ENCODE measurements around the gene ADD2. TPM values are rescaled to one million over a fixed set of nuclear protein-coding genes. Genes with fewer than 3 reads are reported as not detected.

ADD2 gene
- total and polyA plus RNA-seq, 5 donors: 0.40 to 1.3 (median 0.45) TPM

DNA sequence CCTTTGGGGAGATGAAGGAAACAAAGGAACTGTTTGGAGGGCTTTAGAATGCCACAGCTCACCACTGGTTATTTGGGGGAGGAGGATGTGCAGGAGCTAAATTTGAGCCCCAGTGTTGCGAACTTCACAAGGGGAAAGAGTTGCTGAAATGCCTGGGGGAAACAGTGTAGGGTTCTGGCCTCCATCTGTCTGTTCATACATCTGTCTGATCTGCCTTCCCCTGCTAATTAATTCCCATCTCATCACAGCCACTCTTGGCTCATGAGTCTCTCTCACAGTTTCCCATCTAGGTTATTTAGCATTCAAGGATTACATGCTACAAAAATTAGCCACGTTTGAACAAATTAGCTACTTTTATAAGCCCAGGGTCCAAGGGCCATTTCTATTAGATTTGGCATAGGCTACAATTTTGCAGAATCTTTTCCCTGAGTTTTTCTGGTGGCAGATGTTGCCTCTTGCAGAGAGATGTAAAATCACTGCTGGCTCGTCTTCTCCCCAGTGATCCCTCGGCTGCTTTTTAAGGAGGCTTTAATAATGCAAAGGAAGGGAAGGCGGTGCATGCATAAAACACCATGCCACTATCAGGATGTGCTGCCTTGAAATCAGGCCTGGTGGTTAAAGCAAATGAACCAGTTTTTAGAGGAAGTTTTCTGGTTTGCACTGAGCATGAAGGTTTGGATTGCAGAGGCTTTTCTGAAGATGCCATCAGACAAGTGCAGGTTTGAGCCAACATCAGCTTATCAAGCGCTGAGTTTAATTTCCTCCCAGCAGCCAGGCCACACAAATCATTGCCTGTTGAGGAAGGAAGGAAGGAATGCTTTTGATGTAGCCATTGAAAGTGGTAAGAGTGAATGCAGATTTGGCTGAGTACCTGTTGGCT, 35.0 kb downstream of the ADD2 start:
- H3K9me3 ChIP-seq (ENCODE audit: control insufficient read depth, low read length): no peaks in the 10 kb centered on the region
- H3K27ac ChIP-seq (ENCODE audit: low read length): no peak overlapping the region
- intact Hi-C loops (cut with DNase I): no loop called here
- no peak overlapping the region for H3K4me3 ChIP-seq (ENCODE audit: low read length)
- H3K4me1 ChIP-seq (ENCODE audit: control insufficient read depth, insufficient read depth, low read length): no peaks in the 10 kb centered on the region
- ATAC-seq (no peak), DNase-seq (no peak)
- H3K27me3 ChIP-seq (ENCODE audit: control insufficient read depth, insufficient read depth): no peaks in the 10 kb centered on the region
- WGBS: 64% methylated on average over 6 of the region's 6 CpGs

DNA sequence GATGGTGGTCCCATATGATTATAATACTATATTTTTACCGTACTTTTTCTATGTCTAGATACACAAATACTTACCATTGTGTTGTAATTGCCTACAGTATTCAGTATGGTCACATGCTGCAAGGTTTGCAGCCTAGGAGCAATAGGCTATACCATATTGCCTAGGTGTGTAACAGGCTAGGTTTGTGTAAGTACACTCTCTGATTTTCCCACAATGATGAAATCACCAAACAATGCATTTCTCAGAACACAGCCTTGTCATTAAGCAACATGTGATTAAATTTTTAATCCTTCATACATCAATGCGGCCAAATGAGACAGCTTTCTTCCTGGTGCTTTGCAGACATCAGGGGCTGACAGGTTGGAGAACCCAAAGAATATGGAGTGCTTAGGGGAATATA, 37.3 kb downstream of the ADD2 start:
- intact Hi-C loops (cut with DNase I): no loop called here
- no peaks in the 10 kb centered on the region for H3K4me1 ChIP-seq (ENCODE audit: control insufficient read depth, insufficient read depth, low read length)

DNA sequence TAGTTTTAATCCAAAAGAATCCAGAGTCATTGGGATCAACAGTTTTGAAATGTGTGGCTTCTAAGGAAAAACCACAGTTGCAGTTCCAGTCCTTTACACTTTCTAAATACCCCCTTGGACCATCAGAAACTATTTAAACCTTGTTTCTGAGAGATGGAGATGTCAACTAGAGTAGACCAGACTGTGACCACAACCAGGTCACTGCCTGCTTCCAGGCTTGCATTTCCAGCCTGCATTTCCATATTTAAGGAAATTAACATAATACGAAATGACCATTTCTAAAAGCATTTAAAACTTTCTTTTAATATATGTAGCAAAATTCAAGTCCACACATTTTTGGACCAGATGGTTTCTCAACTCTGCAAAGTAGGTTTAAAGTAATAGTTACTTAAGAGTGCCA, 38.4 kb downstream of the ADD2 start:
- Histone ChIP-seq H3K27me3 (ENCODE audit: control insufficient read depth, insufficient read depth) (no peaks in the 10 kb centered on the region), H3K27ac (ENCODE audit: low read length) (no peak overlapping the region), H3K4me1 (ENCODE audit: control insufficient read depth, insufficient read depth, low read length) (no peaks in the 10 kb centered on the region), H3K9me3 (ENCODE audit: control insufficient read depth, low read length) (no peaks in the 10 kb centered on the region), H3K4me3 (ENCODE audit: low read length) (no peak overlapping the region)
- intact Hi-C loops (cut with DNase I): no loop called here
- DNase-seq: no peak
- 83% methylated on average over 1 of the region's 1 CpG for WGBS
- no peak for ATAC-seq

More for the DNA sequence above, 37.3 kb downstream of the ADD2 start:
- no peaks in the 10 kb centered on the region for H3K9me3 ChIP-seq (ENCODE audit: control insufficient read depth, low read length)
- no peak for DNase-seq
- 94% methylated on average over 2 of the region's 2 CpGs for WGBS
- H3K27me3 ChIP-seq (ENCODE audit: control insufficient read depth, insufficient read depth): no peaks in the 10 kb centered on the region
- no peak for ATAC-seq
- no peak overlapping the region for H3K27ac ChIP-seq (ENCODE audit: low read length)
- no peak overlapping the region for H3K4me3 ChIP-seq (ENCODE audit: low read length)

DNA sequence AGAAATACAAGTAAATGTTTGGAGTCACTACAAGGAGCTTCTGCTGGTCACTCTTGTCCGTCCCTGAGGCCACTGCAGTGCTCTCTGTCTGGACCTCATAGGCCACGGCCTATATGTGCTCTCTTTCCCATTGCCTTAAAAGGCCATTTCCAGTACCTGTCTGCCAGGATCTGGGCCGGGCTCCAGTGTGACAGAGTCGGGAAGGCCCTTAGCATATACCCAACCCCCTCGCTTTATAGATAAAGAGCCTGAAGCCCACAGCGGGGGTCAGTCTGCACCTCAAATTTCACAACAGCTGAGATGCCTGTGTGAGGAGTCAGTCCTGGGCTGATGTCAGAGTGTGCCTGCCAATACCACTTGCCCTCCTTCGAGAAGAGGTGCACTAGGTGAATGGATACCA, 39.9 kb downstream of the ADD2 start:
- ATAC-seq: no peak
- H3K9me3 ChIP-seq (ENCODE audit: control insufficient read depth, low read length): no peaks in the 10 kb centered on the region
- H3K4me1 ChIP-seq (ENCODE audit: control insufficient read depth, insufficient read depth, low read length): no peaks in the 10 kb centered on the region
- no peak overlapping the region for H3K27ac ChIP-seq (ENCODE audit: low read length)
- intact Hi-C loops (cut with DNase I): no loop called here
- H3K27me3 ChIP-seq (ENCODE audit: control insufficient read depth, insufficient read depth): no peaks in the 10 kb centered on the region
- no peak for DNase-seq
- 69% methylated on average over 7 of the region's 7 CpGs for WGBS
- no peak overlapping the region for H3K4me3 ChIP-seq (ENCODE audit: low read length)

DNA sequence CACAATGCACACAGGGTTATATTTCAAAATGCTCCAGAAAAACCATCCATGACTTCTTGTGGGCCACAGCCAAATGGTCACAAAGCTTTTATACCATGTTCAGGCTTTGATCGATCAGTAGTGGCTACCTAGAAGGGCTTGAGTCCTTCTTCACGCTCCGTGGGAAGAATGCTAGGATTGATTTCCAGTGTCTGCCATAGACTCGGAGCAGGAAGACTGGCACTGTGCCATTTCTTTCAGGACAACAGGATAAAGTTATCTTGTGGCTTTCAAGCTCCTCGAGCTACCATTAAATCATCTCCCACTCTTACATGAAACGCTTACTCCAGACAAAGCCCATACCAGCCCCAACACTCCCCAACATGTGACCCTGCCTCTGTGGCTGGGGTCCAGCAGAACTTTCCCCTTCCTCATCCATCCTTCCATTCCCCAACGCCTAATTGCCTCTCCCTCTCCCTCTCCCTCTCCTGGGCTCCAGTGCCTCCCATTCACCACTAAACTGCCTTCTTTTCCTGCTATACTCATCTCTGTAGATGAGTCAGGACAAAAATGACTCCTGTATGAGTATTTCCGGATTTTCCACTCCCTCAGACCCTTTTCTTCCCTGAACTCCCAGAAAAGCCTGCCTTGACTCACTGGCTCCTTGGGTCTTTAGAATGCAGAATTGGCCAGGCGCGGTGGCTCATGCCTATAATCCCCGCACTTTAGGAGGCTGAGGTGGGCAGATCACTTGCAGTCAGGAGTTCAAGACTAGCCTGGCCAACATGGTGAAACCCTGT, 40.9 kb downstream of the ADD2 start:
- intact Hi-C loops (cut with DNase I): no loop called here
- 67% methylated on average over 11 of the region's 11 CpGs for WGBS
- no peak overlapping the region for H3K4me3 ChIP-seq (ENCODE audit: low read length)
- no peaks in the 10 kb centered on the region for H3K9me3 ChIP-seq (ENCODE audit: control insufficient read depth, low read length)
- DNase-seq (no peak), ATAC-seq (no peak)
- no peak overlapping the region for H3K27ac ChIP-seq (ENCODE audit: low read length)
- H3K27me3 ChIP-seq (ENCODE audit: control insufficient read depth, insufficient read depth): no peaks in the 10 kb centered on the region
- no peaks in the 10 kb centered on the region for H3K4me1 ChIP-seq (ENCODE audit: control insufficient read depth, insufficient read depth, low read length)

DNA sequence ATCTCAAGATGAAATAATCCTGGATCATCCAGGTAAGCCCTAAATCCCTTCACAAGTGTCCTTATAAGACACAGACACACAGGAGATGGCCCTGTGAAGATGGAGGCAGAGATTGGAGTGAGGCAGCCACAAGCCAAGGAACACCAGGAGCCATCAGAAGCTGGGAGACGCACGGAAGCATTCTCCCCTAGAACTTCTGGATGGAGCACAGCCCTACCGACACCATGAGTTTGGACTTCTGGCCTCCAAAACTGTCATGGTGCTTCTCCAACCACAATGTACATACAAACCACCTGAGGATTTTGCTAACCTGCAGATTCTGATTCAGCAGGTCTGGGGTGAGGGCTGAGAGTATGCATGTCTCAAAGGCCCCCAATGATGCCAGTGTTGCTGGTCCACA, 42.5 kb downstream of the ADD2 start:
- intact Hi-C loops (cut with DNase I): no loop called here
- WGBS: 98% methylated on average over 3 of the region's 3 CpGs
- DNase-seq: no peak

DNA sequence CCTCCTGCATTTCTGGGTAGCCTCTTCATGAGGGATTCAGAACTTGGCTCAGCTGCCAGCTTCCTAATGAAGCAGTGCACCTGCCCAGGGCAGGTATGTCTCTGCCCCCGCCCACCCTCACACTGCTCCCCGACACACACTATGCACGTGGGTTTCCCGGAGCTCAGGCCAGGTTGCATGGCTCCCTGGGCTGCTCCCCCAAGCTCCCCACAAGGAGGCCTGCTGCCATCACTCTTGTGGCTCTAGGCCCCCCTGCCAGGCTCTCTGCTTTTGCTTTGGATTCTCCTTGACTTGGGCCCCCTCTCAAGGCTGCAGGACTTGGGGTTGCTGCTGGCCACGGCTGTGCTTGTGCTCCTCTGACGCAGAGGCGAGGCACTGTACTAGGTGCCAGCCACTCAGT, 43.6 kb downstream of the ADD2 start:
- no peak overlapping the region for H3K27ac ChIP-seq (ENCODE audit: low read length)
- H3K4me1 ChIP-seq (ENCODE audit: control insufficient read depth, insufficient read depth, low read length): no peaks in the 10 kb centered on the region
- H3K27me3 ChIP-seq (ENCODE audit: control insufficient read depth, insufficient read depth): no peaks in the 10 kb centered on the region
- ATAC-seq (no peak), DNase-seq (no peak)
- intact Hi-C loops (cut with DNase I): no loop called here
- H3K9me3 ChIP-seq (ENCODE audit: control insufficient read depth, low read length): no peaks in the 10 kb centered on the region
- H3K4me3 ChIP-seq (ENCODE audit: low read length): no peak overlapping the region
- 88% methylated on average over 7 of the region's 7 CpGs for WGBS

More for the DNA sequence above, 42.5 kb downstream of the ADD2 start:
- no peak overlapping the region for H3K27ac ChIP-seq (ENCODE audit: low read length)
- no peak for ATAC-seq
- no peaks in the 10 kb centered on the region for H3K27me3 ChIP-seq (ENCODE audit: control insufficient read depth, insufficient read depth)
- H3K9me3 ChIP-seq (ENCODE audit: control insufficient read depth, low read length): no peaks in the 10 kb centered on the region
- no peaks in the 10 kb centered on the region for H3K4me1 ChIP-seq (ENCODE audit: control insufficient read depth, insufficient read depth, low read length)
- no peak overlapping the region for H3K4me3 ChIP-seq (ENCODE audit: low read length)

DNA sequence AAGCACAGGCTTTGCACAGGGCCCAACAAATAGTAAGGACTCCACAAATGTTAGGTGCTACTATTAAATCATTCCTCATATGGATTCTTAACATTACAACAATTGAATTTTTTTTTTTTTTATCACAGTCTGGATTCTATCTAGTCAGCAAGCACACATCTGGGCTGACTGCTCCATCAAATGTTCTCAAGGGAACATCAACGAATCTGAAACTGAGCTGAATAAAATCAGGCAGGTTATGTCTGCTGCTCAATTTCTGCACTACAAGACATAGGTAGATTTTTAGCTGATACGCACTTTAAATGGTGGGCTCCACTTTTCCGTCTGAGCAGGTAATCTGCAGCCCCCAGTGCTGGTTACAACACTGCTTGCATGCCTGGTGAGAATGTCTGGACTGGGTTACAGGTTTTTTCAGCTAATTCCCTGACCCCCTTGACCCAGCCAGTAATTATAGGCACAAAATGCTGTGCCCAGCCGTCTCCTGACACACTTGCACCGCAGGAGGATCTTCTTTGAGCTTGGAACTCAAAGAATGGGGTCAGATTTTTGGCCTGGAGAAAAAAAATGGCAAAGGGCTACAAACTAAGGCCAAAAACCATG, 44.6 kb downstream of the ADD2 start:
- intact Hi-C loops (cut with DNase I): no loop called here
- Histone ChIP-seq H3K27ac (ENCODE audit: low read length) (no peak overlapping the region), H3K9me3 (ENCODE audit: control insufficient read depth, low read length) (no peaks in the 10 kb centered on the region), H3K27me3 (ENCODE audit: control insufficient read depth, insufficient read depth) (no peaks in the 10 kb centered on the region), H3K4me1 (ENCODE audit: control insufficient read depth, insufficient read depth, low read length) (no peaks in the 10 kb centered on the region), H3K4me3 (ENCODE audit: low read length) (no peak overlapping the region)
- 83% methylated on average over 5 of the region's 5 CpGs for WGBS
- no peak for DNase-seq
- ATAC-seq: no peak

DNA sequence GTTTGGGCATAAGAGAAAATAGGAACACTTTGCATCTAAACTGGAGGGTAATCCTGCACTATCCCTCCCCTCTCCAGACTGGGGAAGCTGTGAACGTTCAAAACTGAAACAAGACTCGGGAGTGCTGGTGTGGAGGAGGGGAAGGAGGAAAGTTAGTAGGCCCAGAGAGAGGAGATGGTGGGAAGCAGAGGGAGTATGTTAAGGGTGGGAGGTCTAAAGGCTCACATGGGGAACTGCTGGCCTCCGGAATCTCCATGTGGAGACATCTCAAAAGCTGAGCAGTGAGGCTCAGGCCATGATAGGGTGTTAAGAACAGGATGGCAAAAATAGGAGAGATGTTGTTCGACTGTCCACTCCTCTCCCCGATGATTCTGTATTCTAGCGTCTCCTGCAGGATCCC, 47.9 kb downstream of the ADD2 start:
- Histone ChIP-seq H3K4me3 (ENCODE audit: low read length) (no peak overlapping the region), H3K4me1 (ENCODE audit: control insufficient read depth, insufficient read depth, low read length) (no peaks in the 10 kb centered on the region), H3K27me3 (ENCODE audit: control insufficient read depth, insufficient read depth) (no peaks in the 10 kb centered on the region), H3K27ac (ENCODE audit: low read length) (no peak overlapping the region), H3K9me3 (ENCODE audit: control insufficient read depth, low read length) (no peaks in the 10 kb centered on the region)
- ATAC-seq (no peak), DNase-seq (no peak)
- intact Hi-C loops (cut with DNase I): no loop called here
- 80% methylated on average over 6 of the region's 6 CpGs for WGBS

DNA sequence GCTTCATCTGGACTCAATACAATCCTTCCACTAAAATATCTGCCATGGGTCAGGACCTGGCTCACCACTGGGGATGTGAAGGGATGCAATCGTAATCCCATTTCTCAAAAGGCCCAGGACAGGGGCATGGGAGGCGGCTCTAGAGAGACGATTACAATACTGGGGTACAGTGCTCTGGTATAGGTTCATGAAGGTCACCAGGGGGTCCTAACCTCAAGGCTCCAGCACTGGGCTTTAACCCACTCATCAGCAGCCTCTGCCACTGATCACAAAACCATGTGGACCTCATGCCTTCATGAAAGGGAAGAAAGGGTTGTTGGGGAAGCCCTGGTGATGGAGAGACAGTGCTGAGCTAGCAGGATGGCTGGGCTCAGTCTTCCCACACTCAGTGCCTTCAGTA, 48.8 kb downstream of the ADD2 start:
- DNase-seq: no peak
- no peaks in the 10 kb centered on the region for H3K4me1 ChIP-seq (ENCODE audit: control insufficient read depth, insufficient read depth, low read length)
- no peak overlapping the region for H3K27ac ChIP-seq (ENCODE audit: low read length)
- H3K4me3 ChIP-seq (ENCODE audit: low read length): no peak overlapping the region
- ATAC-seq: no peak
- 63% methylated on average over 3 of the region's 3 CpGs for WGBS
- H3K9me3 ChIP-seq (ENCODE audit: control insufficient read depth, low read length): no peaks in the 10 kb centered on the region
- no peaks in the 10 kb centered on the region for H3K27me3 ChIP-seq (ENCODE audit: control insufficient read depth, insufficient read depth)
- intact Hi-C loops (cut with DNase I): no loop called here

DNA sequence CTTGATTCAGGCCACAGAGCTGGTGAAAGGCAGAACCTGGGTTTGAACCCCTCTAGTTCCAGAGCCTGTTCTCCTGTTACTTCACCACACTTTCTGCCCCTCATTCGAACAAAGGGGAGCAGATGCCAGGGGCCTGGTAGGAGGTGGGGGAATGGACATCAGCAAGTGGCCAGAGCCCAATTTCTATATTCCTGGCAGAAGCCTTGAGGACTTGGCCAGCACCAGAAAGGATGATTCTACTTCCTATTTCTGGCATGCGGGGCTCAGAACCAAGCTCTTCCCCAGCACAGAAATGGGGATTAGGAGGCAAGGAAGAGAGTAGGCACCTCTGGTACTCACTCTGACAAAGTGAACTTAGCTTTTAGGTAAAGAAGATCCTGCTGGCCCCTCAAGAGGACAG, 49.3 kb downstream of the ADD2 start:
- 87% methylated on average over 2 of the region's 2 CpGs for WGBS
- intact Hi-C loops (cut with DNase I): no loop called here
- H3K27ac ChIP-seq (ENCODE audit: low read length): no peak overlapping the region
- H3K9me3 ChIP-seq (ENCODE audit: control insufficient read depth, low read length): no peaks in the 10 kb centered on the region
- H3K27me3 ChIP-seq (ENCODE audit: control insufficient read depth, insufficient read depth): no peaks in the 10 kb centered on the region
- DNase-seq: no peak
- no peak for ATAC-seq
- no peak overlapping the region for H3K4me3 ChIP-seq (ENCODE audit: low read length)
- no peaks in the 10 kb centered on the region for H3K4me1 ChIP-seq (ENCODE audit: control insufficient read depth, insufficient read depth, low read length)
